ENCODE measurements around the gene SLC39A8. TPM values are rescaled to one million over a fixed set of nuclear protein-coding genes. Genes with fewer than 3 reads are reported as not detected.
"Not testable (repeated sequence)": the region's sequence is repeated elsewhere in the genome, so short reads cannot be mapped to it uniquely, and the experiment has no call there.

SLC39A8 gene
- 6.1 and 8.7 TPM in 2 replicates for total RNA-seq (2012; rRNA removed)

DNA sequence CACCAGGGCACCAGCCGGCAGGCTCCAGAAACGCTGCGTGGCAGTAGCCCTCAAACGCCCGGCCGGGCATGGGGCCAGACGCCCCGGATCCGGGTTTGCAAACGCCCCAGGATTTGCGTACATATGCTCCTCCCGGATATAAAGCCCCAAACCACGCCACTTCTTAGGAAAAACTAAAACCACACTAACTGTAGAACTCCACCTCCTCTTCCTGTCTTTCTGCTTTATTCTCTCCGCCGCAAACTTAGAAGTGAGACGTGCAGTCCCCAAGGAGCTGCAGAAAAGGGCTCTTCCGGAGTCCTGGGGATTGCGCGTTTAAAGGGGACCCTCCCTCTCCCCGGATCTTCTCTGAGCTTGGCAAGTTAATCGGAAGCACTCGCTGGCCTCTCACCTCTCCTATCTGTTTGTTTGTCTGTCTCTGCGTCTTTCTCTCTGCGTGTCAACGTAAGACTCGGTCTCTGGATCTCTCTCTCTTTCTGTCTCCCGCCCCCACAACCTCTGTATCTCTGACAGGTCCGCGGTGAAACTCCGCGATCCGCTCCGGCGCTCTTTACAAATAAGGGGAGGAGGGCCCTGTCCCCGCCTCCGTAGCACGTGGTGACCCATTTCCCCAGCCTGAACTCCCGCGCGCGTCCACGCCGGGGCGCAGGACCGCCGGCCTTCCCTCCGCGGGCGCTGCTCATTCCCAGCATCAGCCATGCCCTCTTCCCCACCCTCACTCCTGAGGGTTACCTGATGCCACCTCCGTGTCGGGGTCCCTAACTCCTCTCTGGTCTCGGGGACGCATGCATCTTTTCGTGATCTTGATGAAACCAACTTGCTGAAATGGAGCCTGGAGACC, at the start of gene SLC39A8:
Gene SLC39A8, minus strand, starts transcription at position 529 of the 841 bp plus-strand sequence. CDS start 820 bp downstream, outside the sequence.
- Histone ChIP-seq H3K4me3 (ENCODE audit: low read length) (peak within 1 kb of the TSS; percentile 94), H3K4me1 (ENCODE audit: control insufficient read depth, insufficient read depth, low read length) (peaks cover 26% of the 10 kb centered on the region), H3K36me3 (ENCODE audit: insufficient read depth, low read length) (no peaks in the 10 kb centered on the region), H3K4me2 (ENCODE audit: low read length) (peak within 1 kb of the TSS; percentile 100), H3K9ac (ENCODE audit: low read depth, low read length) (peak within 1 kb of the TSS; percentile 80), H3K9me3 (replicated peaks; ENCODE audit: low read length) (no peaks in the 10 kb centered on the region), H3K27me3 (ENCODE audit: control insufficient read depth, insufficient read depth, low read length) (peaks cover 9% of the 10 kb centered on the region)

DNA sequence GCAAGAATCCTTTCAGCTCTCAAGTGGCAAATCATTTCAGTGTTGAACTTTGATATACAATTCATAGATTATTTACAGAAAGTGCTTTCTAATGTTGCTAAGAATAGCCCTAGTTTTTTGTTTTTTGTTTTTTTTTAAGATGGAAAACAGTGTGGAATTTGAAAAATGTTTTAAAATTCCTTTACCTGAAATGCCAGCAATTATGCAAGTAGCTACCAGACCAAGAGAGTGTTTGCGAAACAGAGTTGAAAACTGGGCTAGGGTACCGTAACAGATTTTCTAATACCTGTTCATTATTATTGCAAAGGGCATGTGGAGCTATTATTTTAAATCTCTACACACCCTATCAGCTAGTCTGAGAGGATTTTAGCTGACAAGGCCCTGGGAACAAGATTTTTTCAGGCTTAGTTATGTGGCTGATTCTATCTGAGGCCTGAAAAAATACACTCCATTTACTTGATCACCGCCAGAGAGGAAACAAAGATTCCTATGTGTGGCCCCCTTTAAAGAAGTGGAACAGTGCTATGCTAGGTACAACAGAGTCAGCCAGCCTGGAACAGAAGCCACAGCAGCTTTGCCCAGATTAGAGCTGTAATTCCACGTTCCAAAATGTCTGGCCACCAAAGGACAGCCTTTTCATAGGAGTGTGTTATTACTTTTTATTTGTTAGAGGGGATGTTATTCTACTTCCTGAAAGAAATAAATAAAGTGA, 46.9 kb upstream of the SLC39A8 start:
- Histone ChIP-seq H3K9ac (ENCODE audit: low read depth, low read length) (no peak overlapping the region), H3K4me3 (ENCODE audit: low read length) (no peak overlapping the region), H3K27me3 (ENCODE audit: control insufficient read depth, insufficient read depth, low read length) (no peaks in the 10 kb centered on the region)

DNA sequence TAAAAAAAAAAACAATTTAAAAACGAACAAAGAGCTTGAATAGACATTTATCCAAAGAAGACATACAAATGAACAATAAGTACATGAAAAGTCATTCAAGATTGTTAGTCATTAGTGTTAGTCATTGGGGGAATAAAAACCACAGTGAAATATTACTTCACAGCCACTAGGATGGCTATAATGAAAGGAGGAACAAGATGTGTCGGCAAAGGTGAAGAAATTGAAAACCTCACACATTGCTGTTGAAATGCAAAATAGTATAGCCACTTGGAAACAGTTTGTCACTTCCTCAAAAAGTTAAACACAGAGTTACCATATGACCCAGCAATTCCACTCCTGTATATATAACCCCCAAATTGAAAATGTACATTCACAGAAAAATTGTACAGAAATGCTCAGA, 45.2 kb upstream of the SLC39A8 start:
- H3K9me3 ChIP-seq (replicated peaks; ENCODE audit: low read length), result no peaks in the 10 kb centered on the region

More for the DNA sequence above, 46.9 kb upstream of the SLC39A8 start:
- Histone ChIP-seq H3K4me2 (ENCODE audit: low read length) (no peak overlapping the region), H3K36me3 (ENCODE audit: insufficient read depth, low read length) (no peaks in the 10 kb centered on the region), H3K4me1 (ENCODE audit: control insufficient read depth, insufficient read depth, low read length) (no peaks in the 10 kb centered on the region), H3K9me3 (replicated peaks; ENCODE audit: low read length) (no peaks in the 10 kb centered on the region)

DNA sequence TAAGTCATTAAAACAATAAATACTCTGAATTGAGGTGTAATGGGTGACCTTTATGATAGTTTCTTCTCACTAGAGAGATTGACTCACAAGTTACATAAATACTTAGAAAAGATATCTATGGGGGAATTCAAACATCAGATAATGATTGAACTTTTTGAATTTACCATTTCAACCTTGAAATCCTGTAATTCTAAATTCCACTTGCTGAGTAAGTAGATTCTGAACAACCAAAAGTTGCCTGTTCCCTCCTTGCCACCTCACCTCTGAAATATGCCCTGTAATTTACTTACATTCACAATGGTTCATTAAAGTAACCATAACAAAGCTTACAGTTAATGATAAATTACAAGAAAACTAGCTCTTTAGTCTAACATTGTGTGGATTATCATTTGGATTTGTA, 43.3 kb upstream of the SLC39A8 start:
- Histone ChIP-seq H3K9me3 (replicated peaks; ENCODE audit: low read length) (no peaks in the 10 kb centered on the region), H3K9ac (ENCODE audit: low read depth, low read length) (no peak overlapping the region), H3K36me3 (ENCODE audit: insufficient read depth, low read length) (no peaks in the 10 kb centered on the region), H3K4me2 (ENCODE audit: low read length) (no peak overlapping the region), H3K4me3 (ENCODE audit: low read length) (no peak overlapping the region), H3K27me3 (ENCODE audit: control insufficient read depth, insufficient read depth, low read length) (peaks cover 2% of the 10 kb centered on the region), H3K4me1 (ENCODE audit: control insufficient read depth, insufficient read depth, low read length) (no peaks in the 10 kb centered on the region)

More for the DNA sequence above, 45.2 kb upstream of the SLC39A8 start:
- H3K4me1 ChIP-seq (ENCODE audit: control insufficient read depth, insufficient read depth, low read length), result no peaks in the 10 kb centered on the region
- H3K4me2 ChIP-seq (ENCODE audit: low read length), result no peak overlapping the region
- no peak overlapping the region for H3K9ac ChIP-seq (ENCODE audit: low read depth, low read length)
- no peaks in the 10 kb centered on the region for H3K36me3 ChIP-seq (ENCODE audit: insufficient read depth, low read length)
- no peaks in the 10 kb centered on the region for H3K27me3 ChIP-seq (ENCODE audit: control insufficient read depth, insufficient read depth, low read length)
- H3K4me3 ChIP-seq (ENCODE audit: low read length), result no peak overlapping the region

DNA sequence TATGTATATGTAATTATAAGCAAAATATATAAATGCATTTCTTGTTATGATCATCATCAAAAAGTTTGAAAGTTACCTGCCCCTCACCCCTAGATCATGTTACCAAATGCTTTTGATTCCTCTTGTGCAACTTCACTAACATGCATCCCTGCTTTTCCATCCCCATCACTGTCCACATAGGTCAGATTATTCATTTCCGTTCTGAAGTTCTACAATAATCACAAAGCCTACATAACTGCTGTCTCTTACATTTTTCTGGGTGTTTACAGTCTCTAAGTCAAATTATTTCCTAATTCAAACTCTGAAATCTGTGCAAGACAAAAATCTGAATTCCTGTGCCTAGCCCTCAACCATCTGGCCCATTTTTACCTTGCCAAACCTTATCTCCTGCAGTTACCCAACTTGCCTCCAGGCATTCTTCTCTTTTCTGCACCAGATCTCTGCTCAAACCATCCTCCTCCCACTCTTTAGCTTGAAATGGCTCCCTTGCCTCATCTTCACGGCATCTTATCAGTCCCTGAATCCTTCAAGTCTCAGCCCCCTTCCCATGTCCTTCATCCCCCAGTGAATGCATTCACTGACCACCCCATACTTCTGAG, 42.4 kb upstream of the SLC39A8 start:
- Histone ChIP-seq H3K4me3 (ENCODE audit: low read length) (no peak overlapping the region), H3K9ac (ENCODE audit: low read depth, low read length) (no peak overlapping the region), H3K36me3 (ENCODE audit: insufficient read depth, low read length) (no peaks in the 10 kb centered on the region), H3K27me3 (ENCODE audit: control insufficient read depth, insufficient read depth, low read length) (peaks cover 5% of the 10 kb centered on the region), H3K4me2 (ENCODE audit: low read length) (no peak overlapping the region), H3K9me3 (replicated peaks; ENCODE audit: low read length) (no peaks in the 10 kb centered on the region), H3K4me1 (ENCODE audit: control insufficient read depth, insufficient read depth, low read length) (no peaks in the 10 kb centered on the region)

DNA sequence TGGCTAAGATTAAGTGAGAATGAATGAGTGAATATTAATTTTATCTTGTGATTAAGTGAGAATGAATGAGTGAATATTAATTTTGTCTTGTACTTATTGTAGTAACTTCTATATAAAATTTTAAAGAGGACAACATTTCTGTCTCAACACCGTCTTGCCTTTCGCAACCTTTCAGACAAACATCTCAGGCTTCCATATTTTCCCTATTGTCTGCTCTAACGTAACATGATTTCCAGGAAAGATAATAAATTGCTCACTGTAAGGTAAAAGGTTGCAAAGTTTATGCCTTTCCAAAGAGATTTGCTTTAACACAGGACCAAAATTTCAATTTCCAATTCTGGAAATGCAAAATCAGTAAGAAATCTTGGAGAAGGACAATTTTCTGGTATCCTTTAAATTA, 41.7 kb upstream of the SLC39A8 start:
- H3K36me3 ChIP-seq (ENCODE audit: insufficient read depth, low read length), result no peaks in the 10 kb centered on the region
- no peak overlapping the region for H3K4me2 ChIP-seq (ENCODE audit: low read length)
- no peaks in the 10 kb centered on the region for H3K4me1 ChIP-seq (ENCODE audit: control insufficient read depth, insufficient read depth, low read length)
- H3K27me3 ChIP-seq (ENCODE audit: control insufficient read depth, insufficient read depth, low read length), result peaks cover 5% of the 10 kb centered on the region
- no peaks in the 10 kb centered on the region for H3K9me3 ChIP-seq (replicated peaks; ENCODE audit: low read length)
- no peak overlapping the region for H3K4me3 ChIP-seq (ENCODE audit: low read length)
- no peak overlapping the region for H3K9ac ChIP-seq (ENCODE audit: low read depth, low read length)

DNA sequence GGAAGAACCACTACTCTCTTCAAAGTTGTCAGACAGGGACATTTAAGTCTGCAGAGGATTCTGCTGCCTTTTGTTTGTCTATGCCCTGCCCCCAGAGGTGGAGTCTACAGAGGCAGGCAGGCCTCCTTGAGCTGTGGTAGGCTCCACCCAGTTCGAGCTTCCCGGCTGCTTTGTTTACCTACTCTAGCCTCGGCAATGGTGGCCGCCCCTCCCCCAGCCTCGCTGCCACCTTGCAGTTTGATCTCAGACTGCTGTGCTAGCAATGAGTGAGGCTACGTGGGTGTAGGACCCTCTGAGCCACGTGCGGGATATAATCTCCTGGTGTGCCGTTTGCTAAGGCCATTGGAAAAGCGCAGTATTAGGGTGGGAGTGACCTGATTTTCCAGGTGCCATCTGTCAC, 35.0 kb upstream of the SLC39A8 start:
- not testable (repeated sequence) for H3K9ac ChIP-seq (ENCODE audit: low read depth, low read length); H3K4me2 ChIP-seq (ENCODE audit: low read length); H3K4me3 ChIP-seq (ENCODE audit: low read length); H3K9me3 ChIP-seq (replicated peaks; ENCODE audit: low read length); H3K27me3 ChIP-seq (ENCODE audit: control insufficient read depth, insufficient read depth, low read length); H3K36me3 ChIP-seq (ENCODE audit: insufficient read depth, low read length); H3K4me1 ChIP-seq (ENCODE audit: control insufficient read depth, insufficient read depth, low read length)

DNA sequence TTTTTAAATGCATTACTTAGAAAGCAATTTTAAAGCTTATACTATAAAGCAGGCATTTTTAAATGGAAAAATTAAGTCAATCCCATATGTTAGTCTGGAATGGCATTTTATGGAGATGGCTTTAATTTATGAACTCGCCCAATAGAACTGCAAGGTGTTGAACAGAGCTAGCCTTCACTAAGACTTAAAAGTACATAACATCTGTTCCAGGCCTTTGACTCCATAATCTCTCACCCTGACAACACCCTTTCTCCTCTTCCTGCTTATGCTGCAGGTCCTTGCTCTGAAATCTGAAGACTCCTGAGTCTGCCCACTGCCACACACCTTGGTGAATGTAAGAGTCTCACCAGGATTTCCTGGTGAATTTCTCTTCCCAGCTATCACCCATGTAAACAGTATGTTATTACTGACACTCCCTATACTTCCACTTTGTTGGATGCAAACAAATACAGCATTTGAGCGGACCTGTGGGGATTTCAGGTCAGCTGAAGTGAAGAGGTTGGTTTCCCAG, 17.7 kb upstream of the SLC39A8 start:
- Histone ChIP-seq H3K4me3 (ENCODE audit: low read length) (no peak overlapping the region), H3K4me2 (ENCODE audit: low read length) (no peak overlapping the region), H3K4me1 (ENCODE audit: control insufficient read depth, insufficient read depth, low read length) (no peaks in the 10 kb centered on the region), H3K9me3 (replicated peaks; ENCODE audit: low read length) (no peaks in the 10 kb centered on the region), H3K27me3 (ENCODE audit: control insufficient read depth, insufficient read depth, low read length) (no peaks in the 10 kb centered on the region), H3K36me3 (ENCODE audit: insufficient read depth, low read length) (no peaks in the 10 kb centered on the region), H3K9ac (ENCODE audit: low read depth, low read length) (no peak overlapping the region)

DNA sequence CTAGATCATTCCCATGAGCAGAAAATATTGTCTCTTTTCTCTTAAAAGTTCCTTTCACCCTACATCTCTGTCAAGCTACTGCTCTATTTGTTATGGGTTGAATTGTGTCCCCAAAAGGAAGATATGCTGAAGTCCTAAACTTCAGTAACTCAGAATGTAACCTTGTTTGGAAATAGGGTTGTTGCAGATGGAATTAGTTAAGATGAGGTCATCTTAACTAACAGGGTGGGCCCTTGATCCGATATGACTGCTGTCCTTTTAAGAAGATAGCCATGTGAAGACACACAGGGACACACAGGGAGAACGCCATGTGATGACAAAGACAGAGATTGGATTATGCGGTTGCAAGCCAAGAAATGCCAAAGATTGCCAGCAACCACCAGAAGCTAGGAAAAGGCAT, 12.8 kb upstream of the SLC39A8 start:
- H3K4me3 ChIP-seq (ENCODE audit: low read length), result no peak overlapping the region
- H3K4me1 ChIP-seq (ENCODE audit: control insufficient read depth, insufficient read depth, low read length), result no peaks in the 10 kb centered on the region
- H3K4me2 ChIP-seq (ENCODE audit: low read length), result no peak overlapping the region
- H3K27me3 ChIP-seq (ENCODE audit: control insufficient read depth, insufficient read depth, low read length), result peaks cover 5% of the 10 kb centered on the region
- H3K9me3 ChIP-seq (replicated peaks; ENCODE audit: low read length), result no peaks in the 10 kb centered on the region
- H3K9ac ChIP-seq (ENCODE audit: low read depth, low read length), result no peak overlapping the region
- H3K36me3 ChIP-seq (ENCODE audit: insufficient read depth, low read length), result no peaks in the 10 kb centered on the region

DNA sequence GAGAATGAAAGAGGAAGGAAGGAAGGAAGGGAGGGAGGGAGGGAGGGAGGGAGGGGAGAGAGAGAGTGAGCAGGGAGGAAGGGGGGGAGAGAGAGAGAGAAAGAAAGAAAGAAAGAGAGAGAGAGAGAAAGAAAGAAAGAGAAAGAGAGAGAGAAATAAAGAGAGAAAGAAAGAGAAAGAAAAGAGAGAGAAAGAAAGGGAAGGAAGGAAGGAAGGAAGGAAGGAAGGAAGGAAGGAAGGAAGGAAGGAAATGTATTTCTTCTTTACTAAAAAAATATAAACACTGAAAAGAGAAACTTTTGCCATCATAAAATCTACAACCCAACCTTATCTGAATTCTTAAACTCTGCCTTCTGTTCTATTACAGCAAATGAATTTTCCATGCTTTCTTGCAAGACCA, 12.4 kb upstream of the SLC39A8 start:
- not testable (repeated sequence) for H3K4me2 ChIP-seq (ENCODE audit: low read length); H3K9ac ChIP-seq (ENCODE audit: low read depth, low read length); H3K9me3 ChIP-seq (replicated peaks; ENCODE audit: low read length); H3K27me3 ChIP-seq (ENCODE audit: control insufficient read depth, insufficient read depth, low read length); H3K4me1 ChIP-seq (ENCODE audit: control insufficient read depth, insufficient read depth, low read length); H3K36me3 ChIP-seq (ENCODE audit: insufficient read depth, low read length); H3K4me3 ChIP-seq (ENCODE audit: low read length)

DNA sequence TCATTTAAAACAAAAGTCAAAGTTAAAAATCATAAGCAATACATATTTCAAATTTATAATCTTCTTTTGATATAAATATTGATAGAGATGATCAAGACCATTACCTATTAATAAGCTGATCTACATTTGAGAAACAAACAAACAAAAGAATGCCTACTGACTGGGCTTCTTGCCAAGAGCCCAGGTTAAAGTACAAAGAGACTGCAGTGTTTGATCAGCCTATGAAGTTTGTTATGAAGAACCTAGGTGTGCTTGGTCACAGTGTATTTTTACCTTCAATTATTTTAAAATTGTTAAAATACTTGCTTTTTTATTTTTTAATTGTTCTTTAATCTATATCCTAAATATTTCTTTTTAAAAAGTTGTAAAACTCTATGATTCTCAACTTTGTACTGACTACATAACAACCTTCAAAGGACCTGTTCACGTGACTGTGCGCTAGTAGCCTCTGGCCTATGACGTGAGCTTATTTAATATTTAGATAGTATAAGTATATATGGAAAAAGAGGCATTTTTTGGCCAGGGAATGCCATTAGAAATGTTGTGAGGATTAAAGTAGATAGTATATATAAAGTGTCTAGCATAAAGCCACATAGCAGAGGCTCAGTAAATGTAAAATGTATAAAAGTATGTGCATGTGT, 11.4 kb upstream of the SLC39A8 start:
- peaks cover 5% of the 10 kb centered on the region for H3K27me3 ChIP-seq (ENCODE audit: control insufficient read depth, insufficient read depth, low read length)
- no peaks in the 10 kb centered on the region for H3K36me3 ChIP-seq (ENCODE audit: insufficient read depth, low read length)
- no peaks in the 10 kb centered on the region for H3K4me1 ChIP-seq (ENCODE audit: control insufficient read depth, insufficient read depth, low read length)
- H3K9me3 ChIP-seq (replicated peaks; ENCODE audit: low read length), result no peaks in the 10 kb centered on the region
- no peak overlapping the region for H3K4me2 ChIP-seq (ENCODE audit: low read length)
- H3K4me3 ChIP-seq (ENCODE audit: low read length), result no peak overlapping the region
- no peak overlapping the region for H3K9ac ChIP-seq (ENCODE audit: low read depth, low read length)

Measured in skeletal muscle satellite cell (primary cell).